HG03097 (cell line): ENCODE results near the gene TP53.
A peak's percentile ranks its signal among the peaks of the same experiment; 100 is the strongest.
"Not testable (repeated sequence)": the region's sequence is repeated elsewhere in the genome, so short reads cannot be mapped to it uniquely, and the experiment has no call there.

ENCODE experiments used
- ATAC-seq: cut with Tn5 transposase; IDR thresholded peaks from one replicate; pipeline ENCODE4 v1.9.1; 2021; ENCODE audit not compliant: unreplicated experiment, low FRiP score

The TP53 gene

DNA sequence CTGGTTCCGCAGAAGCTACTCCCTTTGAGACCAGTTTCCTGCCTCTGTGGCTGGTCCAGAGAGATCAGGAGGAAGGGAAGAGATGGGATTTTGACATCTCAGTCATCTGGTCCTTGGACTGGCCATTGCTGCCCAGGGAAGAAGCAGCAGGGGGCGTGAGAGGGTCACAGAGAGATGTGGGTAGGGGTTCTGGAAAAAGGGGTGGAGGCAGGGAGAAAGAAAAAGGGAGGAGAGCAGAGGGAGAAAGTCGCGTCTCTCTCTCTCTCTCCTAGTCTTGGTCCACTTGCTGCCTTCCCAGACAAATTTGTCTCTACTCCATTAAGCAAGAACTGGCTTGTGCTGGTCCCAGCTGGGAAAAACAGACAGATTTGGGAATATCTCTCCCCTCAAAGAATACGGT is 52.9 kb downstream of the TP53 start:
- ATAC-seq, result no peak

DNA sequence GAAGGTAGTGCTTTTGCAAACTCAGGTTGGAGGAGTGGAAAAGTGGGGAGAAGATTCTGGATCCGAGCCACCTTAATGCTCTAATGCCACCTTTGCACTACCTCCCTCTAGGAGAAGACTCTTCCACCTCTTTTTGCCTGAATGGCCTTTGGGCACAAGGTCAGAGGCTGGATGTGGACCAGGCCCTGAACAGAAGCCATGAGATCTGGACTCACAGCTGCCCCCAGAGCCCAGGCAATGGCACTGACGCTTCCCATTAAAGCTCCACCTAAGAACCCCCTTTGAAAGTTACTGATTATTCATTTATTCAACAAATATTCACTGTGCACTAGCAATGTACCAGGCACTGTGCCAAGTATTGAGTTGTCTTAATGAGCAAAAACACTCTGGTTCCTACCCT is 54.2 kb downstream of the TP53 start:
- no peak for ATAC-seq

DNA sequence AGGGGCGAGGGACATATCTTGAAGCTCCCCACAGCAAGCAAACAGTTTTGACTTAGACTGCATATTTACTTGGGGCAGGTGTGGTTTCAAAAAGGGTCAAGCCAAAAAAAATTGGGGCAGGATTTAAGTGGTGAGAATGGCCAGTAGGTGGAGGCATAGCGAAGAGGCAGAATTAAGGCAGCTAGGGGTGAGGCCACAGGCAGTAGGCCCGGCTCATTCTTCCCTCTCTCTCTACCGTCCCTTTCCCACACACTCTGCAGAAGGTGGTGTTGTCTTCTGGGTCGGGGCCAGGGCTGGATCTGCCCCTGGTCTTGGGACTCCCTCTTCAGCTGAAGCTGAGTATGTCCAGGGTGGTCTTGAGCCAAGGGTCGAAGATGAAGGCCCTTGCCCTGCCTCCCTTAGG is 54.8 kb downstream of the TP53 start:
- ATAC-seq, result no peak

DNA sequence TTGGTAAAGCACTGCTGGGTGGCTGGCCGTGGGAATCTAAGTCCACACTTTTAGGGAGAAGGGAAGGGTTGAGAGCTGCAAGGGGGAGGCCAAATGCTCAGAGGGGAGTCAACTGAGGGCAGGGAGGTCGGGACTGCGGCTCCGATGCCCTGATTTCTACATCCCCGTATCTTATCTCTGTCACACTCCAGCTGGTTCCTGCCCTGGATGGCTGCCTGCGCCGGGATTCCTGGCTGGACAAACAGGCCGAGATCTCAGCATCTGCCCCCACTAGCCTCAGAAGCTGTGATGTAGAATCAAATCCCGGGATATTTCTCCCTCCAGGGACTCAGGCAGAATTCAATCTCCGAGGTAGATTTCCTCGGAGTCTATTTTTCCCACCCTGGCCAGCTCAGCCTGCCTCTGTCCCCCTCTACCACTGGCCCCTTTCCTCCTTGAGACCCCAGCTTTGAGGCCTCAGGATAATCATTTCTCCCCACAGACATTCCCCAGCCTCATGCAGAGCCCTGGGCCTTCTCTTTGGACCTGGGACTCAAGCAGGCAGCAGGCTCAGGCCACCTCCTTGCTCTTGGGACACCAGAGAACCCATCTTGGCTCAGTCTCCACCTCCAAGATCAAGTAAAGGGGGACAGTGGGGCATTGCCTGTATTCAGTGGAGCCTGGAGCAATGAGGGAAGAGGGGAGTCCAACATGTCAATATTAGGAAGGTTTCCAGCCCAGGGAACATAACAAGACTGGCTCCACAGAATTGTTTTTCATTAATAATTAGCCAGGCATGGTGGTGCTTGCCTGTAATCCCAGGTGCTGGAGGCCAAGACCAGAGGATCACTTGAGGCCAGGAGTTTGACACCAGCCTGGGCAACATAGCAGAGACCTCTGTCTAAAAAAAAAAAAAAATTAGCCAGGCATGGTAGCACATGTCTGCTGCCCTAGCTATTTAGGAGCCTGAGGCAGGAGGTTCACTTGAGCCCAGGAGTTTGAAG is 55.6 kb downstream of the TP53 start:
- ATAC-seq, result no peak

DNA sequence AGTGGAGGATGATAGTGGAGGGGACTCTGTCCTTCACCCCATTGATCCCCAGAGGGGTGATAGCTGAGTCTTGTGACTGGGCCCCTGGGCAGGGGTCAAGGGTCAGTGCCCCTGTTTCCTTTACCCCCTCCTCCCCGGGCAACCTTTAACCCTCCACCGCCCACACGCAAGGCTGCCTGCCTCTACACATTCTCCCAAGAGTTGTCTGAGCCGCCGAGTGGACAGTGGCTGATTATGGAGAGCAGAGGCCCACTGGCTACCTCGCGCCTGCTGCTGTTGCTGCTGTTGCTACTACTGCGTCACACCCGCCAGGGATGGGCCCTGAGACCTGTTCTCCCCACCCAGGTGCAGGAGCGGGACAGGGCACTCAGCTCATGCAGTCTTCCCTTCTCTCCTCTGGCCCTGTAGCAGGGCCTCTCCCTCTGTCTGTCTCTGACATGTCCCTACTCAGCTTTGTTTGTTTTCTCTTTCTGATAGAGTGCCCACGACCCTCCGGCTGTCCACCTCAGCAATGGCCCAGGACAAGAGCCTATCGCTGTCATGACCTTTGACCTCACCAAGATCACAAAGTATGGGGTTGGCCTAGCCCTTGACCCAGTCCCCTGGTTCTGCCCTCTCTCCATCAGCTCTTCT is 57.2 kb downstream of the TP53 start, which contains the start of gene SHBG:
TSS of gene SHBG (plus strand) at position 197 of the 633 bp plus-strand sequence. CDS start at position 235, 38 bp downstream.
- no peak for ATAC-seq

DNA sequence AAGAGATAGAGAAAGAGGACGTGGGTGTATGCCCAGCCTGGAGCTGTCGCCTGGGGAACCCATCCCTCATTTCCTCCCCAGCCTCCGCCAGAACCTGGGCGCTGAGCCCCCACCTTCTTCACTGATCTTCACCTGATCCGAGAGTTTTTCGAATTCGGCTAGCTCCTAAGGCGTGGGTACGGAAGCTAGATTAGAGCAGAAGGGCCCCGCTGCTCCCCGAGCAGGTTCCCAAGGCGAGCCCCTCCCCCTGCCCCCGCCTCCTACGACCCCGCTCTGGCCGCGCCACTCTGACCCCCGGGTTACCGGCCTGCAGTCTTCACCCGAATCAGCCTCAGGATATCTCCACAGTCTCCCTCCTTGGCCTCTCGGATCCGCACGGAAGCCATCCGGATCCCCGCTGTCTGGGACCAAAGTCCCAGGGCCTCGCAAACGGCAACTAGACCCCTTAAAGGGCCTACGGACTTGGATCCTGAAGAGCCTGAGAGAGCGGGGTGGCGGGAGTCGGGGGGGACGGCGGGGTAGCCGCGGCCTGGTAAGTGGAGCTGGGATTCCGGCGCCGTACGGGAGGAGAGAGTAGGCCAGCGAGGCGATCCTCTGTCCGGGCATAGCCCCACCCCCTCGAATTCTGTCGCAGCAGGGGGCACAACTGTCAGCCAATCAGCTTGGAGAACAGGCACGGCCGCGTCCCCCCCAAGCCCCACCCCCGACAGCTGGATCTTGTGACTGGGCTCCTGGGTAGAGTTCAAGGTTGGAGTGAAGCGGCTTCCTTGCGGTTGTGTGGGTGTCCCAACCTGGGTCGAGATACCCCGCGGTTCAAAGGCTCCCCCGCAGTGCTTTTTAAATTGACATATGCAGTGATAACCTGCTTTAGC is 59.8 kb downstream of the TP53 start, which contains the start of gene SAT2:
TSS of gene SAT2 (minus strand) at position 572 of the 872 bp plus-strand sequence. CDS start at position 386, 186 bp downstream.
- peak; percentile 76 for ATAC-seq

DNA sequence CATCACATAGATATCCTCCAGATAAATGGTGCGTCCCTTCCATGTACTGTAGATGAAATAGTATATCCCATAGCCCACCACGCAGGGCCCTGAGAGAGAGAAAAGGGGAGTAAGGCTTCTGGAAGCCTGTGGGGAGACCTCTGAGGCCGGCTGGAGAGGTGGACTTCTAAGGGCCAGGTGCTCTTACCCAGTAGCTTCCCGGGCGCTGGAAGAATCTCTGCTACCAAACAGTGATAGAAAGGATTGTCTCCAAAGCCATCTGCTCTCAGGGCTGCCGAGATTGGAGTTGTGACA is 60.4 kb downstream of the TP53 start:
- ATAC-seq, result no peak

DNA sequence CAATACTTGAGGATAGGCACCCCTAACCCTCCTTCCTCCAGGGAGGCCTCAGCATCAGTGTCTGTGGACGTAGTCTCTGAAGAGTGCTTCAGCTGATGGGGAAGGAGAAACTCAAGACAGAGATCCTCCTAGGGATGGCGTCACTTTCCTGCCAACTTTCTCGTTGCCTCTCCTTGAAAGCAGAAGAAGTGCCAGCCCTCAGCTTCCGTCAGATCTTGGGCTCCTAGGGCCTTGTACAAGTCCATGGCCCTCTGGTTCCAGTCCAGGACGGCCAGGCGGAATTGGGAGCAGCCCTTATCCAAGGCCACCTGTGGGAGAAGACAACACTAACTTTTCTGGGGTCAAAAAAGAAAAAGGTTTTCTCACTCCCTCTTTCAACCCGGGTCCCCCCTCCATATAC is 61.0 kb downstream of the TP53 start:
- ATAC-seq, result no peak

DNA sequence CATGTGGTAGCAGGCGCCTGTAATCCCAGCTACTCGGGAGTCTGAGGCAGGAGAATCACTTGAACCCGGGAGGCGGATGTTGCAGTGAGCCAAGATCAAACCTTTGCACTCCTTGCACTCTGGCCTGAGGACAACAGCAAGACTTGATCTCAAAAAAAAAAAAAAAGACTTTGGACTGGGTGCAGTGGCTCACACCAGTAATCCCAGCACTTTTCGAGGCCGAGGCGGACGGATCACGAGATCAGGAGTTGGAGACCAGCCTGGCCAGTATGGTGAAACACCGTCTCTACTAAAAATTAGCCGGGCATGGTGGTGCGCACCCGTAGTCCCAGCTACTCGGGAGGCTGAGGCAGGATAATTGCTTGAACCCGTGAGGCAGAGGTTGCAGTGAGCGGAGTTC is 61.5 kb downstream of the TP53 start:
- not testable (repeated sequence) for ATAC-seq

DNA sequence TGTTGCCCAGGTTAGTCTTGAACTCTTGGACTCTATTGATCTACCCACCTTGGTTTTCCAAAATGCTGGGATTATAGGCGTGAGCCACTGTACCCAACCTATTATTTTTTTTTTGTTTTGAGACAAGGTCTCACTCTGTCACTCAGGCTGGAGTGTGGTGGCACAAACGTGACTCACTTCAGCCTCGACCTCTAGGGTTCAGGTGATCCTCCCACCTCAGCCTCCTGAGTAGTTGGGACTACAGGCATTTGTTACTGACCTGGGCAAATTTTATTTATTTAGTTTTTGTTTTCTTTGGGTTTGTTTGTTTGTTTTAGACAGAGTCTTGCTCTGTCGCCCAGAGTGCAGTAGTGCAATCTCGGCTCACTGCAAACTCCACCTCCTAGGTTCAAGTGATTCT is 63.6 kb downstream of the TP53 start:
- no peak for ATAC-seq

DNA sequence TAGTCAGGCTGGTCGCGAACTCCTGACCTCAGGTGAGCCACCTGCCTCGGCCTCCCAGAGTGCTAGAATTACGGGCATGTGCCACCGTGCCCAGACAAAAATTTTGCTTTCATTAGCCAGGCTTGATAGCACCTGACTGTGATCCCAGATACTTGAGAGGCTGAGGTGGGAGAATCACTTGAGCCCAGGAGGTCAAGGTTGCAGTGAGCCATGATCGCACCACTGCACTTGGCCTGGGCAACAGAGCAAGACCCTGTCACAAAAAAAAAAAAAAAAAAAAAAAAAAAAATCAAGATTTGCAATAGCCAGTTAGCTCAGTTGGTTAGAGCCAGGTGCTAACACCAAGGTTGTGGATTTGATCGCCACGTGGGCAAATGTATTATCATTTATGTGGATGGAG is 66.5 kb downstream of the TP53 start:
- ATAC-seq, result no peak

DNA sequence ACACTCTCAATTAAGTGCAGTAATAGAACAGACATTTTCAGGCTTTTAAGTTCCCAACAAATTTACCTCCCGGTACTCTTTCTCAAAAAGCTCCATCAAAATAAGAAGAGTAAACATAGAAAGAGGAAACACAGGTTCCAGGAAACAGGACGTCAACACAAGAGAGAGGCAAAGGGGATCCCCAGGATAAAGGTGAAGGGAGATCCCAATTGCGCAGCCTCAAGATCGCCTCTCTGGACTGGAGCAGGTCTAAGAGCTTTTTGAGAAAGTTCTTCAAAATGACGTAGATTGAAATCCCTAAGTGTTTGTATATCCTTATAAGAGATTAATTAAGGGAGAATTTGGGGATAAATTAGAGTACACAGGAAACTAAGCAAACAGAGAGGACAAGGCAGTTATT is 68.7 kb downstream of the TP53 start:
- ATAC-seq, result no peak
